HG03135 (cell line): ENCODE measurements around the gene BTBD18.

ENCODE experiments used
- ATAC-seq: cut with Tn5 transposase; IDR thresholded peaks from one replicate; pipeline ENCODE4 v1.9.1; 2021; ENCODE audit warnings: mild to moderate bottlenecking, moderate library complexity; ENCODE audit not compliant: unreplicated experiment

BTBD18 gene, protein sequence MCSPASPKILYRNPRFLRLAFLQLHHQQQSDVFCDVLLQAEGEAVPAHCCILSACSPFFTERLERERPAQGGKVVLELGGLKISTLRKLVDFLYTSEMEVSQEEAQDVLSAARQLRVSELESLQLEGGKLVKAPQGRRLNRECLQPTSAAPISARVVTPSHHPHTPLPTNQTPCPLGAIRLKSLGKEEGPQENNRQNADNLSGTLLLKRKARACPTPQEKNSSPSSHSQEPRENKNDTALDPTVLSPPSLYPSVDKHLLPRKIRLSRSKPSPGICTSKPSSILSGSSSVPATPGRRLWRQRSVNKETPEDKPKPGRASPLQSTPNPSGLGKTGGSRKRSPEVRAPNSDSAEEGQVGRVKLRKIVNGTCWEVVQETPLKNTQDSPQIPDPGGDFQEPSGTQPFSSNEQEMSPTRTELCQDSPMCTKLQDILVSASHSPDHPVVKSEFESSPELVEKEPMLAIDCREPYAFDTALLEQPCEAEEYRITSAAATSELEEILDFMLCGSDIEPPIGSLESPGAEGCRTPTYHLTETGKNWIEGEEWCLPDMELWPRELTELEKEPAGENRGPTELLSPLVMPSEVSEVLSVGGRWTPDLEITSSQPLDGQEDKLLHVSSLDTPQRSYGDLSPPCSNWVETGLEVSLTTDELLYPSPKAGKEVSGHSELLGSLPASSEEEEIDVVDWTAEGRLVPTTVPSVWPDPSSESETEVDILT

DNA sequence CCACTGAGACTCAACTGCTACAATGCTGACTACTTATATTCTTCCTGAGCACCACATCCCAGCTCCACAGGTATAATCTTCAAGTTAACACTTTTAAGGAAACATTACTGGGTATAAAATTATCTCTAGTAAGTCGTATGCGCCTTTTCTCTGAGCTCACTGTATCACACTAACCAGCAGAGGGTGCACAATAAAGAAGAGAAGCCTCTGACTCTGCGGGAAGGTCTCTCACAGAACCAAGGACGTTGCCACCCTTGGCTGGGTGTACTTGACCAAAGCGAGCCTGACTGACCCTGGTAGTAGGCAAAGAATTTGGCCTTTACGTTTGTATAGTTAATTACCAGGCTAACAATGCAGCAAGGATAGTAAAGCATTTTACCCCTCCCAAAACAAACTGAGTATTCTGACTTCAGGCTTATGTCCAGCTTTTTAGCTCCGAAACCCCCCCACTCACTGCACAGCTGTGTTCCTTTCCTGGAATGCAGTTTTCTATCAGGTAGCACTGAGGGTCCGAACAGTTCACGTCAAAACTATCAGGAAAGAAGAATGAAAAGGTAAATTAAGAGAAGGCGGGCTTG, at the start of gene BTBD18:
TSS of gene BTBD18 (minus strand) at position 144 of the 578 bp plus-strand sequence. CDS start 631 bp downstream, outside the sequence.
- ATAC-seq: no peak

DNA sequence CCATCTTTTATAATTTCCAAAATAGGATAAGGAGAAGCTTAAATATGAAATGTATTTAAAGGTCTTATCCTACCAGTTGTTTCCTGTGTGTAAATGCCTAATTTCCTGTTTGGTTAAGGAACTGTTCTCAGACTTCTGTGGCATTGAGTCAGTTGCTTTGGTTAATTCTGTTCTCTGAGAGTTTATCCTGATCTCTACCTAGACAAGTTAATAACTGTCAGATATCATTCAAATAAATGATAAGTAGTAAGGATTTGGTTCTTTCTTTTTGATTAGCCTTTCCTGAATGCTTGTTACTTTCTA, 49.5 kb upstream of the BTBD18 start:
- no peak for ATAC-seq

DNA sequence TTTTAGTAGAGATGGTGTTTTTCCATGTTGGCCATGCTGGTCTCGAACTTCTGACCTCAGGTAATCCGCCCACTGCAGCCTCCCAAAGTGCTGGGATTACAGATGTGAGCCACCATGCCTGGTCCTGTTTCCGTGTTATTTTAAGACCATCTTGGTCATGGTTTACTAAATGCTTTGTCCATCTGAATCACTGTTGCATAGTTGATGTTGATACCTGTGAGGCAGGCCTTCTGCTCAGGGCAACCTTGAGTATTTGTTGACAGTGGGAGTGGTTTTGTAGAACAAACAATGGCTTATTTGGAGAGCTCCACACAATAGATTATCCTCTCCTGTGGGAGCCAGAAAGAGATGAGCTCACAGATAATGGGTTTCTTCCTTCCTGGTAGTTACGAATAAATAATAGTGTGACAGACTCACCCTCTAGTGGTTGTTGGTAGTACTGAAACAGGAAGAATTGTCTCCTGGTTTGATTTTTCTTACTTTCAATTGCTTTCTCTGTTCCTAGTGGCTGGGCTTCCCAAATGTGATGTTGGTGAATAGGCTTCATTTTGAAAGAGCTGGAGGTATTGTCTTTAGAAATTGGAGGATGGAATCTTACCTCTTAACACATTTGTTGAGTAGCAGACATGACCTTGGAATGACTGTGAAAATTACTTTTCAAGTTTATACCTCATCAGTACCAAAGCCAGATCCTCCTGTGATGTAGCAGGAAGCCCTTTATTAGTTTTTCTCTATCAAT, 49.0 kb upstream of the BTBD18 start:
- ATAC-seq: peak; percentile 84

DNA sequence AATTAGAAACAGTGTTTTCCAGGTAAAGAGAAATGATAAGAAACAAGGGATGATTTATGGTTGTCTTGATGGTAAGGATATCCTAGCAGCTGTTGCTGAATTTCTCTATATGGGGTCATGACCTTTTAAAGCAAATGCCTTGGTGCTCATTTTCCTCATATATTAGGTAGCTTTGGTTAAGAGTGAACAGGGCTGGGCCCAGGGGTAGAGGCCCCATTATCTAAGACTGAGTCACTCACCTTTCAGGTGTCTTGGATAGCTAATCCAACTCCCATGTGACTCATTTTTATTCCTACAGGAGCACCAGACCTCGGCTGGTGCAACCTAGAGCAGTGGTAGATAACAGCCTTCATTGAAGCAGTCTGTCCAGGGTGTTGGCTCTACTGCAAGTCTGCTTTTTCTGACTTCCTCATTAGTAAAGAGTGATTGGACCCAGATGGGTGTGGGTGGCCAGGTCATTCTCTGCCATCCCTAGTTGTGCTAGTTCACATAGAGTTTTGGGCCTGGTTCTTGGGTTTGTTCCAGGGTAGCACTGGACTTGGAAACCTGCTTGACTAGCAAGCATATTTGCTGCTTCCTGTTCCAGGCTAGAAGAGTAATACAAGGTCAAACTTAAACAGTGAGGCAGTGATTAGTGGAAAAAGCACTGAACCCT, 47.4 kb upstream of the BTBD18 start:
- ATAC-seq: no peak

DNA sequence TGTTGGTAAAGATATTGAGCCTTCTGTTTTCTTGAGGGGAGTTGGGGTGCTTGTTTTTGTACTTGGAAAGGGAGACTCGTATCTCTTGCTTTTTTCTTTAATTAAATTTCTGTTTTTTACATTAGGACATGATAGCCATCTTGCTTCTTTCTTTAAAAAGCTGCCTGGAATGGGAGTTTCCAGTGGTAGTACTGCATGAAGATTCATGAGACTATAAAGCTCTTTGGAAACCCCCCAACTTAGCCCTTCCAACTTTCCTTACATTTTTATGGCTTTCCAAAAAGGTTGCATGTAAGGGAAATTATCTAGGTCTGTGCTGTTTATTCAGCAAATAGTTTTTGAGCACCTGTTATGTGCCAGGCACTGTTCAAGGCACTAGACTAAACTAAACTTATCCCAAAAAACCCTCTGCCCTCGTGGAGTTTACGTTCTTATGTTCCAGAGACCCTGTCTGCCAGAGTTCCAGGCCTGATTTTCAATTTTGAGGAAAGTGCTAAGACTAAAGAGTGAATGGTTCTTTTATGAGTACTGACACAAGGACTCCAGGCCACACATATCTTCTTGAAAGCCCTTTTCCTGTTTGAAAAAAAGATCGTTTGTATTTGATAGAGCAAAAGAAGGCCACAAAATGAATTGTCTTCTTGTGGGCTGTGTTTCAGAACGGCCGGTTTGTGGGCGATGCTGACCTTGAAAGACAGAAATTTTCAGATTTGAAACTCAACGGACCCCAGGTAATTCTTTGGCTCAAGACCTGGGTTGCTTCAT, 41.9 kb upstream of the BTBD18 start:
- no peak for ATAC-seq

DNA sequence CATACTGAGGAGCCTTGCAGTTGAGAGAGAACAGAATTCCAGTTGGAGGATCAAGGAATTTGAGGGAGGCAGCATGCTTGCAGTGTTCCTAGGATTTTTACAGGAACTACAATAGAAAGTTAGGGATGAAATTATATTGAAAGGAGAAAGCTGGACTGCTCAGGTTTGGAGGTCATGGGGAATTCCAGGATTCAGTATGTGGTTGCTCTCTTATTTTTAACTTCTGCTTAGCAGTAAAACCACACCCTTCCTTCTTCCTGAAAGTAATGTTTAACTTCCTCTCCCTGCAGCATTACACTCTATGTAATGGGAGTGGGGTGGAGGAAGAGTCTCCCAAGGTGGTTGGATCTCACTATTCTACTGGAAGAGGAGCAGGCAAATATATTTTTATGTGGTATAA, 41.3 kb upstream of the BTBD18 start:
- ATAC-seq: peak; percentile 22

GRCh38 chr11:57792060-57792541, 40.5 kb upstream of the BTBD18 start:
- peak; percentile 85 for ATAC-seq

GRCh38 chr11:57791321-57792059, 39.9 kb upstream of the BTBD18 start:
- ATAC-seq: peak; percentile 6

- ATAC-seq: no peak
Measured at GRCh38 chr11:57788703-57789088, 37.1 kb upstream of the BTBD18 start.

DNA sequence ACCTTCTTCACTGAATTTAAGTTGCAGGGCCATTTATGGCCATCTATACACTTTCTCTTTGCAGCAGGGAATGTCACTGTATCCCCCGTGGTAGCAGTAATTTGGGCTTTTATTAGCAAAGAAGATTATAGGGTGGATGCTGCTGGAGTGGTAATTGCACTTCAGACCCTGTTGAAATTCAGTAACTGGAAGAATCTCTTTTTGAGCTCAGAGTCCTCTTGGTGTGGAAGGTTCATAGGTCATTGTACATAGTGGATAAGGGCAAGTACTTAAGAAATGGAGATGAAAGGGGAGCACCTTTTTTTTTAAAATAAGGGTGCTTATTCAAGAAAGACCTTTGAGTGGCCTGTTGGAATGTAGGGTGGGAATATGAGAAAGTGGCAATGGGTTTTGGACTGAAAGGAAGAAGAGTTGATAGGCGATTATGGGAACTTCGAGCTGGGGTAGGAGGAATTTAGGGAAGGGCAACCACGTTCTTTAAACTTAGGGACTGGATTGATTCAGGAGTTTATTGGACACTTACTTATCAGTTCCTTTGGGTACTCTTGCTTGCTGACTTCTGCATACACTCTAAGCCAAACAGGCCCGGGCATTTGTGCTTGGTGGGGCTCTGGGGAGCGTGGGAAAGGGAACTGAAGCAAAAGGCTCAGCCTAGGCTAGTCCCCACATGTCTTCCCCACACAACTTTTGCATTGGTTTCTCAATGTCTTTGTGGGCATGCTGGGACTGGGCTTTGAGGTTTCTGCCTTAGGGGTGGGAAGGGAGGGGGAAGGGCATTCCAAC, 36.5 kb upstream of the BTBD18 start:
- ATAC-seq: no peak

DNA sequence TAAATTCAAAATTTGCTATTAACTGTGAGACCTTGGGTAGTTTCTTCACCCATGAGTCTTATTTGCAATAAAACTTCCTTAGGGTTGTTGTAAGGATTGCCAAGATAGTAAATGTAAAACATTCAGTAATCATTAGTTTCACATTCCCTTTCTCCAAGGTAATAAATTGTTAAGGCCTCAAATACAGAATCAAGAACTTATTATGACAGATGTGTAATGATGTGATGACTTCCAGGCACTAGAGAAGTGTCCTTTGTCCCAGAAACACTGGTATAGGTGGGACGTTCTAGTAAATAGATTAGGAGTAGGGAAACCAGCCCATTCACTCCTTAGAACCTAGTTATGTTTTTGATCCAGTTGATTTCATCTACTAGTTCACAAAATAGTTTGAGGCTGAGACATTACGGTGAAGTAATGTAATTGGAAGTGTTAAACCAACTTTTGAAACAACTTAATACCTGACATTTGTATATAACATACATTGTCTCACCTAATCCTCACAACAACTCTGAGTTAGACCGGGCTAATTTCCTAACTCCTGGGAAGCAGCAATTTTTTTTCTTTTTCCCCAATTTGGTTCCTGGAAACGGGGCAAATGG, 35.5 kb upstream of the BTBD18 start:
- ATAC-seq: no peak

DNA sequence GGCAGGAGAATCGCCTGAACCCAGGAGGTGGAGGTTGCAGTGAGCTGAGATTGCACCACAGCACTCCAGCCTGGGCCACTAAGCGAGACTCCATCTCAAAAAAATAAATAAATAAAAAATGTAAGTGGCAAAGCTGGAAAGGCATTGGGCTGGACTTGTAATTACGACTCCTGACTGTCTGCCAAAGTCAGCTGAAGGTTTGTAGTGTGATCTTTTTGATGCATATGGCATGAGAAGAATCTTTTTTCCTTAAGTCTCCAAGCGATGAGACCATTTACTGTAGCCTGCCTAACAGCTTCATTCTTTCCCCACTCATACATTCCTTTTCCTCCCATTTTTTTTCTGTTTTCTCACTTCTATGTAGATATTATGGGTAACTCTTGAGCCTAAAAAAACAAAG, 34.8 kb upstream of the BTBD18 start:
- no peak for ATAC-seq

- ATAC-seq: no peak
Measured at GRCh38 chr11:57785072-57785471, 33.5 kb upstream of the BTBD18 start.

GRCh38 chr11:57781529-57781943, 29.9 kb upstream of the BTBD18 start:
- no peak for ATAC-seq

- no peak for ATAC-seq
Measured at GRCh38 chr11:57779276-57779675, 27.7 kb upstream of the BTBD18 start.

DNA sequence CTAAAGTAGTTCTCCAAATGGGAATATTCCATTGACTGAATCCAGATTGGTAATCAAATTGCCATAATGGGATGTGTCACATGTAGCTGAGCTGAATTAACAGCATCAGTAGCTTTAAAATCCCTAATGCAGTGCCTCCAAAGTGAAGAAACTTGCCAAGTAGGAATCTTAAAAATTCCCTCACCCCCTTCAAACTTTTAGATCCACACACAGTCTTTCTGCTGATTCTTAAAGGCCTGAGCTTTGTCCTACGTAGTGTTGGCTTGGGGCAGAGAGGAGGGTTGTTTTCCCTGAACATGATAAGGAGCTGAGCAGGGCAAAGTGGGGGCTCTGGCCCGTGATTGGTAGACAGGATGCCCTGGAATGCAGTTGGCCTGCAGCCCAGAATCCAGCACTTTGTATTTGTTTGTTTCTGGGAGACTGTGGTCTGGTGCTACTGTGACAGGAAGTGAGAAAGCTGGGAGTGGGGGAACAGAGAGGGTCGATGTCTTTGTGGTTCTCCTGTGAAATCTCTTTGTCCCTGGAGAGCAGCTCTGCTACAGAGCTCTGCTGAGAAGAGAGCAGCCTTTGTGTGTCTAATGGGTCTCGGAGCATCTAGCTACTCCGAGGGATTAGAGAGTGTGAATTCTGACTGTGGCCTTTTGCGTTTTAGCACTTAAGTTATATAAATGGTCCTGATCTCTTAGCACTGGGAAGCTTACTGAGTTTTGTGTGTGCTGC, 26.9 kb upstream of the BTBD18 start:
- ATAC-seq: no peak

- ATAC-seq: no peak
Measured at GRCh38 chr11:57777969-57778317, 26.3 kb upstream of the BTBD18 start.
